Activated CD4-positive, alpha-beta T cell treated with anti-CD3 and anti-CD28 coated beads for 24 hours (primary cell): ENCODE data around the gene PPP2CA.
"Not testable (repeated sequence)": the region's sequence is repeated elsewhere in the genome, so short reads cannot be mapped to it uniquely, and the experiment has no call there.

Experiments
- DNase-seq, 2 donors: peaks; one replicate each; pipeline ENCODE4 v3.0.0-alpha.2; 2020; ENCODE audit warnings: low read depth in 2 of 2

PPP2CA gene

DNA sequence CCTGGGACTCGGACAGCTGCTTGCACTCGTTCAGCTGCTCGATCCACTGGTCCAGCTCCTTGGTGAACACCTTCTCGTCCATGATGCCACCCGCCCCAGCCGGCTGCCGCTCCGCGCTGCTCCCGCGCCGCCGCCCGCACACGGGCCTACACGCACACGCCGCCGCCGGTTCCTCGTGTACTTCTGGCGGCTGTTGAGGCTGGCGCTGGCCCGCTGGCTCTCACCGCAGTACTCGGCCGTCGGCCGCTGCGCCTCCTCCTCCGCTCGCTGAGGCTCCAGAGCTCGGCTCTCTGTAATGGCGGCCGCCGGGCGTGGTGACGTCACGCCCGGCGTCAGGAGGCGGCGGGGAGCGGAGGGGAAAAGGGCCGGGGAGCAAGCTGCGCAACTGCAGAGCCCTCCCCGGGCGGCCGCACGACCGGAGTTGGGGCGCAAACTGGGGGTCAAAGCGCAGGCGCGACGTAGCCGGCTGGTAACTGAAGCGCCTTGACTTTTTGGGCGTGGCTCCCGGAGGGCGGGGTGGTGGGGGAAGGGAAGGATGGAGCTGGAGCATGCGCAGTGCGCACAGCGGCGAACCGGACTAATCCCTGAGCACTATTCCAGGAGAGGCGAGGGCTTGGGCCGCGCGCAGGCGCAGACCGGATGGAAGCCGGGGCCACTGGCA, at the start of gene PPP2CA:
Gene PPP2CA (minus strand): TSS at position 294 of the 661 bp plus-strand sequence. CDS start 212 bp downstream, at position 82.
- peak; percentile 99 to 100 for DNase-seq

DNA sequence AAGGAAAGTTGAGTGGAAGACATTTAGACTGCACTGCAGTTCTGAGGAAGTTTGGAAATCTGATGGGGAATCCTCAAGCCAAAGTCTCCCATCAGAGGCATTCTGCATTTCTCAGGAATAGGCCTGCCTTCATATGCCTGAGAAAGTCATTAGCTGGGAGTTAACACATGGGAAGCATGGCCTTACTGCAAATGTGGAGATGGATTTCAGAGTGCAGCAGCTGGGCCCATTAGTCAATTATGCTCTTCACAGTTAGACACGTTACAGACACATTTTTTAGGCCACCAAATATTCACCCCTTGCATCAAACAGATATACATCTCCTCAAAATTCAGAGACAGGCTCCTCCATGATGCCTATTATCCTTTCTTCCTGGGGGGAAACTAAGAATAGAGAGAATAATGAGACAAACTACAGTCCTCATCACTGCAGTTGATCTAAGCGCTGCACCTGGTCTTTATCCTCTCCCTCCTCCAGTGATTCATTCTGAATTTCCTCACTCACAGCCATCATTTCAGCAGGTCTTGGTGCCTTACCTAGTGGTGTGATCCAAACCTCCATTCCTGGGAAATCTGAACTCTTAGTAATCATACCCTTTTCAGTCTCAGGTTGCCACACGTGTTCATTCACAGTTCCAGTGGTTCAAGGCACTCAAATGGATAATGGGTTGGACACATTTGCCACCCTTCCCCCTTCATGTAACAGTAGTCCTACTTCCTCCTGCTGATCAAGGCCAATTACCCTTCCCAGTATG, 47.9 kb upstream of the PPP2CA start:
- no peak for DNase-seq

DNA sequence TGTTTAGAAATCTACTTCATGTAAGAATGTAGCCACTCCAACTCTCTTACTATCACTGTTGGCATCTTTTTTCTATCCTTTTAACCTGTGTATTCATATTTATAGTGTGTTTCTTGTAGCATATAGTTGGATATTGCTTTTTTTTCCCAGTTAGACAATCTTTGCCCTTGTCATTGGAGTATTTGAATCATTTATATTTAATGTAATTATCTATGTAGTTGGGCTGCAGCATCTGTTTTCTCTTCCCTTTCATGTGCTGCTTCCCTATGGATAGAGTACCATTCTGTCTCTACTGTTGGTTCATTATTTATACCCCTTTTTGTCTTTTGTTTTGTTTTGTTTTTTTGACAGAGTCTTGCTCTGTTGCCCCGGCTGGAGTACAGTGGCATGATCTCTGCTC, 45.2 kb upstream of the PPP2CA start:
- no peak for DNase-seq

DNA sequence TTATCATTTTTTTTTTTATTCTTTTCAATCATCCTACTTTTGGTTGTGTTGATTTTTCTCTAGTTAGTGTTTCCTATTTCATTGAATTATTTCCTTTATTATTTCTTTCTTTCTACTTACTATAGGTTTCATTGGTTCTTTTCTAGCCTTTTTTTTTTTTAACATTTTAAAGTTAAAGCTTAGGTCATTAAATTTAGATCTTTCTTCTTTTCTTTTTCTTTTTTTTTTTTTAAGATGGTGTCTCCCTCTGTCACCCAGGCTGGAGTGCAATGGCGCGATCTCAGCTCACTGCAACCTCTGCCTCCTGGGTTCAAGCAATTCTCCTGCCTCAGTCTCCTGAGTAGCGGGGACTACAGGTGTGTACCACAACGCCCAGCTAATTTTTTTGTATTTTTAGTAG, 43.0 kb upstream of the PPP2CA start:
- no peak for DNase-seq

DNA sequence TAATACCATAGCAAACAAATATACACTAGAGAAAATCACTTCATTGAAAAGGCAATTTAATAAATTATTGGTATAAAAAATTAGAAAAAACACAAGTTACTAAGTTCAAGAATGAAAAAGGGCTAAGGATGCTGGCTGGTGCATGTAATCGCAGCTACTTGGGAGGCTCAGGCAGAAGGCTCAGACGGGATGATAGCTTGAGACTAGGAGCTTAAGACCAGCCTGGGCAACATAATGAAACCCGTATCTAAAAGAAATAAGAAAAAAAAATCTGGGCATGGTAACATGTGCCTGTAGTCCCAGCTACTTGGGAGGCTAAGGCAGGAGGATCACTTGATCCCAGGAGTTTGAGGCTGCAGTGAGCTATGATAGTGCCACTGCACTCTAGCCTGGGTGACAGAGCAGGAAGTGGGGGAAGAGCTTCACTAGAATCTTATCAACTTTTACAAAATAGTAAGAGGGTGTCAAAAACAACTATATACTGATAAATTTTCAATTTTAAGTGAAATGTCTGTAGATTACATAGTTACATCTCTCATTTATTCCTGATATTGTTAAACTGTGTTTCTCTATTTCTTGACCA, 42.2 kb upstream of the PPP2CA start:
- no peak for DNase-seq

DNA sequence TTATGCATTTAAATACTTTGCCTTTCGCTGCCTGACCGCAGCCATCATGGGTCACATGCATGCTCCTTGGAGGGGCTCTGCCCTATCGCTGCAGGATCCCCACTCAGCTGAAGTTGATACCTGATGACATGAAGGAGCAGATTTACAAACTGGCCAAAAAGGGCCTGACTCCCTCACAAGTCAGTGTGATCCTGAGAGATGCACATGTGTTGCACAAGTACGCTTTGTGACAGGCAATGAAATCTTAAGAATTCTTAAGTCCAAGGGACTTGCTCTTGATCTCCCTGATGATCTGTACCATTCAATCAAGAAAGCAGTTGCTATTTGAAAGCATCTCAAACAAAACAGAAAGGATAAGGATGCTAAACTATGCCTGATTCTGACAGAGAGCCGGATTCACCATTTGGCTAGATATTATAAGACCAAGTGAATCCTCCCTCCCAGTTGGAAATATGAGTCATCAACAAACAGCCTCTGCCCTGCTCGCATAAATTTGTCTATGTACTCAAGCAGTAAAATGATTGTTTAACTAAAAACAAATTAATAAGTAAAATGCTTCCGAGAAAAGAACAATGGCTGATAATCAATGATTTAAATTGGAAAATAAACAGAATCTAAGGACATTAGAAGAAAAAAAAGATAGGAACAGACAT, 41.6 kb upstream of the PPP2CA start:
- DNase-seq, result no peak

DNA sequence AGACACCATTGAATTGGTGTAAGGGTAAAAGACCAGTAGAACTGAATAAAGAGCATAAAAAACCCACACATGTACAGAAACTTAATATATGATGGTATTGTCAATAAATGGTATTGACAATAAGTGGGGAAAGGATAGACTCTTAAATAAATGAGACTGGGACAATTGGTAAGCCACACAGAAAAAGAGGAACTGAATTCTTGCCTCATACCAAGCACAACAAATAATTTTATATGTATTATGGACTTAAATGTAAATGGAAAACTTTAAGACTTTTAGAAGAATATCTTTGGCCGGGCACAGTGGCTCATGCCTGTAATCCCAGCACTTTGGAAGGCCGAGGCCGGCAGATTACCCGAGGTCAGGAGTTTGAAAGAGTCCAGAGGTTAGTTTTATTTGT, 37.9 kb upstream of the PPP2CA start:
- no peak for DNase-seq

DNA sequence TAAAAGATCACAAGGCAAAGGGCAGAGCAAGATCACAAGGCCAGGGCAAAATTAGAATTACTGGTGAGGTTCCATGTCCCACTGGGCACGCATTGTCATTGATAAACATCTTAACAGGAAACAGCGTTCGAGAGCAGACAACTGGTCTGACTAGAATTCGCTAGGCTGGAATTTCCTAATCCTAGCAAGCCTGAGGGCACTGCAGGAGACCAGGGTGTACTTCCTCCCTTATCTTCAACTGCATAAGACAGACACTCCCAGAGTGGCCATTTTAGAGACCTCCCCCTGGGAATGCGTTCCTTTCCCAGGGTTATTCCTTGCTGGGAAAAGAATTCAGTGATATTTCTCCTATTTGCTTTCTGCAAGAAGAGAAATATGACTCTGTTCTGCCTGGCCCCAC, 36.8 kb upstream of the PPP2CA start:
- DNase-seq, result not testable (repeated sequence)

DNA sequence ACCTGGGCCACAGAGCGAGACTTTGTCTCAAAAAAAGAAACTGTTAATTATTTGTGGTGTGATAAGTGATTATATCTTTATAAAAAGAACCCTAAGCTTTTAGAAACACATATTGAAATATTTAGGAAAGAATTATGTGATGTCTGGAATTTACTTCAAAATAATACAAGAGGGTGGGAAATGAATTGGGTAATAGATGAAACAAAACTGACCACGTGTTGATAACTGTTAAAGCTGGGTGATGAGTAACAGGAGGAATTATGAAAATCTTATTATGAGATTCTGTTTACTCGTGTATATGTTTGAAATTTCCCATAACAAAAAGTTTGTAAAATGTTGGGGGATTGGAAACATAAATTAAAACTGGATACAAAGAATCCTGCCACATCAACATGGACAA, 33.0 kb upstream of the PPP2CA start:
- no peak for DNase-seq

DNA sequence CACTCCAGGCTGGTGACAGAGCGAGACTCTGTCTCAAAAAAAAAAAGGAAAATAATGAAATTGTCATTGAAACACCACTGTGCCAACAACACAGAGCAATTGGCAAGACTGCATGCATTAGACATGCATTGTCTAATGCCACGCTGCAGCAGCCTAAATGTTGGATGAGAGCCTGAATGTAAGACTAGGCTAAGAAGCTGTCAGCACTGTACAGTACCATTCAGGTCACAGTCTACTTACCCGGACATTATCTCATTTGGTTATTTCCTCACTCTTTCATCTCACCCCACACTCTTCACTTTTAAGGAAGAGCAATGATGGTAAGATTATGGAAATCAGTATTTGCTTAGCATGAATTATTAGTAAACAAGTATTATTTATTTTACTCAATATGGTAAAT, 31.3 kb upstream of the PPP2CA start:
- DNase-seq, result no peak

DNA sequence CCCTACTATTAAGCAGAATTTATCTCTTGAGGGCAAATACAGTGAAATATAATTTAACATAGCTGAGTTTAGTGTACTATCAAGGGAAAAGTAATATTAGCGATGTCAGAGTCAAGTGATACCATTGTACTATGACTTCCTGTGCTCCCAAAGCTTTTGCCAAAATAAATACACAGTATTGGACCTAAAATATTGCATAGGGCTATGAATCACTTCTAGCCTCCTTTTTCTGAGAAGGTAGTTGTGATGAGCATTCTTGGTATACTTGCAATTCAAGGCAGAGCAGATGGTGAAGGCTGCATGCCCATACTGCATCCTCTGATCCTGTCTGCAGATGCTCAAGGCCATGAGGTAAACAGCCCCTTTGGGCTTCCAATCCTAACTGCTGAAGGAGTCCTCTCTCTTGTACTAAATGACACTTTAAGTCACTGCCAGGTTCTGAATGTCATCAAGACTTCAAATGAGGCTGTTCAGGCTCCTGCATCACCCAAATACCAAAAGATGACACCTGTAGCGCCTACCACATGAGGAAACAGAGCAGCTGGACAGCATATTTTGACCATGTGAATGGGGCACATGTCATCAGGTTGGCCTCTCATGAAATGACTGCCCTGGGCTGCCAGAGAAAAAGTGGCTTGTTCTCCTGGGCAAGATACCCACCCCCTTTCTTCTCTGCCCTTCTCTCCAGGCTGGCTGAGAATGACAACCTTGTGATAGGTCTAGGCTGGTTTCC, 29.7 kb upstream of the PPP2CA start:
- DNase-seq, result no peak

DNA sequence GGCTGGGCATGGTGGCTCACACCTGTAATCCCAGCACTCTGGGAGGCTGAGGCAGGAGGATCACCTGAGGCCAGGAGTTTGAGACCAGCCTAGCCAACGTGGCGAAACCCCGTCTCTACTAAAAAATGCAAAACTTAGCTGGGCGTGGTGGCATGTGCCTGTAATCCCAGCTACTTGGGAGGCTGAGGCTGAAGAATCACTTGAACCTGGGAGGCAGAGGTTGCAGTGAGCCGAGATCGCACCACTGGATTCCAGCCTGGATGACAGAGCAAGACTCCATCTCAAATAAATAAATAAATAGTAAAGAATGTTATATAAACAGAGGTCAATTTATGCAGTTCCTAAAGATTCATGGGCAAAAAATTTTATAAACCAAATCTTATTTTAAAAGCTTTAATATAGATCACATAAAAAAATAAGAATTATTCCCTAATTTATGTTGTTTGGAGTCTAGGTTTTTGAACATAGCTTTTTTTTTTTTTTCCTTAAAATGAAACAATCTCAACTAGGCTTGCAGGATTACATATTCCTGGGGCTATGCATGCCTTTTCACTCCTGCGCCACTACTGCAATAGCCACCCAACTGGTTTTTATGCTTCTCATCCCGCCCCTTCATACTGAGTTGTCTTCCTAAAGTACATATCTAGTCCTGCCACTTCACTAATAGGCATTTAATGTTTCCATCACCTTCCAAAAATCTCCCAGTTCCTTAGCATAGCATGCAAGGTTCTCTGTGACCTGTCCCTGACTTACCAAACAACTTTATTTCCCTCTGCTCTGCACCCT, 27.7 kb upstream of the PPP2CA start:
- not testable (repeated sequence) for DNase-seq

DNA sequence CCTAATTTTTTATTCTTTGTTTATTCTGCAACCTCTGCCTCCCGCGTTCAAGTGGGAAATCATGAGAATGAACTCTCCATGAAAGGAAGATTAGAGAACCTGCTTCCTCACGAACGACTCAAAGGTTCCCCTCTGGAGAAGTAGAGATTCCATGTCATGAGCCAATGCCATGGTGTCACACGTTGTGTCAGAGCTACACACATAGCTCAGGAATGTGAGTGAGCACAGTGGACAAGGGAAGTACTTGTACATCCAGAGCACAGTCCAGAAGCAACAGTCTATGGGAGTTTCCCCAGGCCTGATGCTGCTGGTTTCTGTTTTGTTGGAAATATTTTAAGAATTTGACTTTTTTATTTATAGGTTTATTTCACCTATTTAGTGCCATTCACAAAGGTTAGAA, 26.8 kb upstream of the PPP2CA start:
- DNase-seq, result no peak

DNA sequence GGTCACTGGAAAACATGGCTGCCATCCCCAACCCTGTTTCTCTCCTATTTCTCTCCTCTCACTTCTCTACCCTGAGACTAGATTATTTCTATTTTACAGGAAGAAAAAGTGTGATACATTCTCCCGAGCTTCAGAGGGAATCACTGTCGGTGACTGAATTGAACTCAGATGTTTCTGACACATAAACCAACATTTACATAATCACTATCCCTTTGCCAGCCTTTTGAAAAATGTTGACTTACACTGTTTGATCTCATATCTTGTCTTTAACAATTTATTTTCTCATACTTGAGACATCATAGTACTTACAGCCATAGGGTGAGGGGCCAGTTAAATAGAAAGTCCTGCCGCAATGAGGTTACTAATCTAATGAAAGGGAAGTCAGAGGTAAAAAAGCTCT, 25.1 kb upstream of the PPP2CA start:
- DNase-seq, result no peak

DNA sequence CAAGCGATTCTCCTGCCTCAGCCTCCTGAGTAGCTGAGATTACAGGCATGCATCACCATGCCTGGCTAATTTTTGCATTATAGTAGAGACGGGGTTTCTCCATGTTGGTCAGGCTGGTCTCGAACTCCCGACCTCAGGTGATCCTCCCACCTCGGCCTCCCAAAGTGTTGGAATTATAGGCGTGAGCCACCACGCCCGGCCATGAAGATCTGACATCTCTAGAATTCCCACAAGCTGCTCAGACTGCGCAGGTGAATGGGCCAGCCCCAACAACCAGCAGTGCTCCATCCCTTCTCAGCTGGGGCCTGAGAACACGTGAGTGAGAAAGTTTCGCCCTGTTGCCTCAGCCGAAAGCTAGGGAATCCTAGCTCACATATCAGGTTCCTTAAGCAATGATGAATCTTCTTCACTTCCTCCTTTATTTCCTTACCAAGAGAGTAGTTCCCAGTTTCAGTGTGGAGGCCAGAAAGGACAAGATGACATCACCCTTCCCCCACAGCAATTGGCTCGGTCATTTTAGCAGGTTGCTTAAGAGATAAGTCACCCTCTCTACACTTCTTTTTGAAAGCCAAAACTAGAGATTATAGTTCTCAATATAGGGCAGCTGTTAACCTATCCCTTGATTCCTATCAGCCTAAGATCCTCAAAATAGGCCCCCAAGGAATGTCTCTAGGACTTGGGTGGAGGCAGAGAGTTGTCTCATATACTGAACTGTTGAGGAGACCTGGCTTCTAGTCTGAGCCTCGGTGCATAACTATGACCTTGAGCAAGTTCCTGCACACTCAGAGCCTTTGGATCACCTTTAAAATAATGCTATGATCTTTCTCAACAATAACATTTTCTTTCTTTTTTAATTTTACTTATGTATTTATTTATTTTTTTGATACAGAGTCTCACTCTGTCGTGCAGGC, 23.9 kb upstream of the PPP2CA start:
- no peak for DNase-seq

DNA sequence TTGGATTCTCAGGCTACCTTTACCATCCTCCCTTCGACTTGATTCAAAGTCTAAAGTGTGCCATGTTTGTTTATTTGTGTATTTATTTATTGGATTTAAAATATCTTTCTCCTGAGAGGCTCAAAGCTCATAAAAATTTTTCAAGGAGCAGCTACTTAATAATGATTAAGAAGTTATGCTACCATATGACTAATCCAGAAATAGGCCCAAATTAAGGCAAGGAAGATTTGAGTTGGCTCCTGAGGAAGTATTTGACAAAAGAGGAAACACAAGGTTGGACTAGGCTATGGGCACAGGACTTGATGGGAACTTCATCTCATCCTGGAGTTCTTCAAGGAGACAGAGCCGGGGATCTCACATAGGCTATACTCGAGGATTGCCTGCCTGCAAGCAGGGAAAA, 22.4 kb upstream of the PPP2CA start:
- no peak for DNase-seq

DNA sequence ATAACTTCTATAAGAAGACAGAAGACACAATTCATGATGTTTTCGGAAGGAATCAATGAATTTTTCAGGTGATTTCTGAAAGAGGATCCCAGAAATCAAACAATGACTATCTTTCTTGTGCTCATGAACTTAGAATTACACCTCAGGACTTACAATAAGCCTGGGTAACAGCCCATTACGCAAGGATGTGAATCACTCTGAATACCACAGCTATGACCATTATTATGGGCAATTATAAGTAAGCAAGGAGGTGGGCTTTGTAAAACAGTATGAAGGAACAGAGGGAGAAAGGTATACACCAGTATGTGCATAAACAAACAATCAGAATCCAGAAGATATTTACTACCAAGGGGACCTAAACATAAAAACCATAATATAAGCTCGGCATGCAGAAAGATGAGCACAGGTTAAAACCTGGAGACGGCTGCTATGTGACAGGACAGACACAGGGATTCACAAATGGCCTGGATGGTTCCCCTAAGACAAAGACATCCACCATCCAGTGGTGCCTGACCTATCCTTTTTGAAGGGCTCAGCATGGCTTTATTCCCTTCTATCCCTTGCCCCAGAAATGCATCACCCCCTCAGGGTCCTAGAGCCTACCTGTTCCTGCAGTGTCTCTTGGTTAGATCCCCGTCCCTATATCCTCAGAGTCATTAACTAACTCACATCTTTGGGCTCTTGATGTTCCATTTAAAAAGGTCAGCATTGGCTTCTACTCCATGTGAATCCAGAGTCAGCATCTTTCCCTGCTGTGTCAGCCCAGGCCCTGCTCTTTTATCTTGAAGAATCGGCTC, 21.8 kb upstream of the PPP2CA start:
- no peak for DNase-seq

DNA sequence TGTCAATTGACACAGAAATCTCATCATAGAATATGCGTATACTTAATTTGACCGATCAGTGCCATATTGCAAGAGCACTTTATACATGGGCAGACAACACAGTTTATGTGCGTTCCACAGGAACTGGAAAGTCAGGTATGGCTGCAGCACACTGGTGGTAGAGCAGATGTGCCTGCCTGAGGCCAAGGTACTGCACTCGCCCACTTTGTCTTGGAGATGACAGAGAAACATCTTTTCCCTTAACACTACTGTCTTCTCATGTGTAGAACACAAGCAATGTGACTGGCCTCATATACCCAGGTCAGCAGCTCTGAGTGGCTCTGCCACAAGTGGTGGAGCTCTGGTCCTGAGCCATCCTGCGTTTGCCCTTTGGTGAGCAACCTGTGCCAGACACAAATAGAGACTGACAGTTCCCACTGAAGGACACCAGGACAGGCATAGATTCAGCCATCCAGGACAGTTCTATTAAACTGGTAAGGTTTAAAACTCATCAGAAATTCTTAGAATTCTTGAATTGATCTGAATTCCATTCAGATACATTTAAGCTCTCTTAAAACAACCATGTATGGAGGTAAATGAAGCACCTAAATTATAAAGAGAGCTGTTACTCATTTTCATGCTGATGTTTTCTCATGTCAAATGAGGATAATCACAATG, 21.0 kb upstream of the PPP2CA start:
- DNase-seq, result no peak

DNA sequence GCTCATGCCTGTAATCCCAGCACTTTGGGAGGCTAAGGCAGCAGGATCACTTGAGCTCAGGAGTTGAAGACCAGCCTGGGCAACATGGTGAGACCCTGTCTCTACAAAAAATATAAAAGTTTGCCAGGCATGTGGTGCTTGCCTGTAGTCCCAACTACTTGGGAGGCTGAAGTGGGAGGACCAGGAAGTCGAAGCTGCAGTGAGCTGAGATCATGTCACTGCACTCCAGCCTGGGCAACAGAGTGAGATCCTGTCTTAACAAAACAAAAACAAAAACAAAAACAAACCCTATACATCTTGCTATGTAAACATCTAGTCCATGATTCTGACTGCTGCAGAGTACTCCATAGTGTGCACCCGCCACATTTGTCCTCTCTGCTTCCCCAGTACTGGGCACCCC, 19.8 kb upstream of the PPP2CA start:
- no peak for DNase-seq
